NCI-H128 (cell line): ENCODE results near the gene NHERF1.

ENCODE experiments used
- DNase-seq: peaks from one replicate; lab custom pipeline; 2025; ENCODE audit not compliant: unreplicated experiment; lab: John Stamatoyannopoulos, UW

Gene NHERF1

DNA sequence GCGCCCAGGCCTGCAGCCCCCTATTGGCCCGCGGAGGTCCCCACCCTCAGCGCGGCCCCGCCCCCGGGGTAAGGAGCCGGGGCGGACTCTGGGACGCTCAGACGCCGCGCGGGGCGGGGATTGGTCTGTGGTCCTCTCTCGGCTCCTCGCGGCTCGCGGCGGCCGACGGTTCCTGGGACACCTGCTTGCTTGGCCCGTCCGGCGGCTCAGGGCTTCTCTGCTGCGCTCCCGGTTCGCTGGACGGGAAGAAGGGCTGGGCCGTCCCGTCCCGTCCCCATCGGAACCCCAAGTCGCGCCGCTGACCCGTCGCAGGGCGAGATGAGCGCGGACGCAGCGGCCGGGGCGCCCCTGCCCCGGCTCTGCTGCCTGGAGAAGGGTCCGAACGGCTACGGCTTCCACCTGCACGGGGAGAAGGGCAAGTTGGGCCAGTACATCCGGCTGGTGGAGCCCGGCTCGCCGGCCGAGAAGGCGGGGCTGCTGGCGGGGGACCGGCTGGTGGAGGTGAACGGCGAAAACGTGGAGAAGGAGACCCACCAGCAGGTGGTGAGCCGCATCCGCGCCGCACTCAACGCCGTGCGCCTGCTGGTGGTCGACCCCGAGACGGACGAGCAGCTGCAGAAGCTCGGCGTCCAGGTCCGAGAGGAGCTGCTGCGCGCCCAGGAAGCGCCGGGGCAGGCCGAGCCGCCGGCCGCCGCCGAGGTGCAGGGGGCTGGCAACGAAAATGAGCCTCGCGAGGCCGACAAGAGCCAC is at the start of gene NHERF1:
Gene NHERF1 (plus strand): TSS at position 100 of the 750 bp plus-strand sequence. CDS start 219 bp downstream, at position 319.
- DNase-seq: peak; percentile 74

DNA sequence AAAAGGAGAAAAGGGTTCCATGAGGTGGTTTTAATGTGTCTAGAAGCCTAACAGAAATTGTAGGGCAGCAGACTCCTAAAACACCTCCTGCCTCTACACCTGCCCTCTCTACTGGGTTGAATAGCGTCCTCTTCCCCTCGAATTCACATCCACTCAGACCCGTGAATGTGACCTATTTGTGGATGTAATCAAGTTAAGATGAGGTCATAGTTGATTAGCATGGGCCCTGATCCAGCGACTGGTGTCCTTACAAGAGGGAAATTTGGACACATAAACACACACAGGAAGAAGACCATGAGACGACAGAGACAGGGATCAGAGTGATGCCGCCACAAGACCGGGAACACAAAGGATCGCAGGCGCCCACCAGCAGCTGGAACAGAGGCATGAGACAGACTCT is 49.2 kb upstream of the NHERF1 start:
- no peak for DNase-seq

DNA sequence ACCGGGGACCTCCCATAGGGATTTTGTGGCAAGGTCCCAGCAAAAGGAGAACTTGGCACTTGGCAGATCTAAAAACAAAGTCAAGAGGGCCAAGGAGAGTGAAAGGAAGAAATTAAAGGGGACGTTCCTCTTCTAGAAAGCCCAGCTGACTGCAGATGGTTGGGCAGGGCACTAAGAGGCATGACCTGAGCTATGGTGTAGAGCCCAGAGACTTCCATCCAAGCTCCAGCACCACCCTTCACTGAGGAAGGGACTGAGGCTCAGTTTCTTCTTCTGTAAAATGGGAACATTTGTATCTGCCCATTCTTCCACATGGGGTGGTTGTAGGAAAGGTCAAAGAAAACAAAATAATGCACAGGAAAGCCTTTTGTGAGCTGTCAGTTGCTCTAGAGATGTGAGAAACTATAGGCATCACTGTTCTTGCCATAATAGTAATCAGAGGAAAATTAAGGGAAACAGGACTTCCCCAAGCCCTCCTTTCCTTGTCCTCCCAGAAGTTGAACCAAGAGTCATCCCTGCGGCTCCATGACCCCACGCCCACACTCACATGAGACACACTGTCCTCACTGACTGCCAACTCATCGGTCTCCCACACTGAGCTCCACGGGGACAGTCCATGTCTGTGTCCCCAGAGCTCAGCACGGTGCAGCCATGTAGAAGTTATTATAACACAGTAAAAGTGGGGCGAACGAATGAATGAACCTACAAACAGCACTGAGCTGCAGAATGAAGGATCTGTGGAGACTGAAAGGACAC is 46.1 kb upstream of the NHERF1 start:
- no peak for DNase-seq

DNA sequence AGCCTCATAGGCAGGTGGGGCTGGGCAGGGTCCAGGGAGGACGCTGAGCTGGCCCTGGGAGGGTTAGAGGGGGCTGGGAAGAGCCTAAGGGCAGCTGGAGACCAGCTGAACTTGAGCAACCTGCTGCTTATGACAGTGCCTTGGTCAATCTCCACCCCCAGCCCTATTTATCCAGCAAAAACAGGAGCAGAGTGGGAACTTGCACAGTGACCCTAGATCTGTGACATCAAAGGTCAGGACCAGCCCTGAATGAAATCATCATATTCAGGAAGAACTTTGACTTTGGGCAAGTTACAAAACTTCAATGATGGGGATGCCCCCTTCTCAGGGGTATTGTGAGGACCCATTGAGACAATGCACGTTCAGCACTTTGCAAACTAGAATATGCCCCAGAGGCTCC is 45.1 kb upstream of the NHERF1 start:
- no peak for DNase-seq

DNA sequence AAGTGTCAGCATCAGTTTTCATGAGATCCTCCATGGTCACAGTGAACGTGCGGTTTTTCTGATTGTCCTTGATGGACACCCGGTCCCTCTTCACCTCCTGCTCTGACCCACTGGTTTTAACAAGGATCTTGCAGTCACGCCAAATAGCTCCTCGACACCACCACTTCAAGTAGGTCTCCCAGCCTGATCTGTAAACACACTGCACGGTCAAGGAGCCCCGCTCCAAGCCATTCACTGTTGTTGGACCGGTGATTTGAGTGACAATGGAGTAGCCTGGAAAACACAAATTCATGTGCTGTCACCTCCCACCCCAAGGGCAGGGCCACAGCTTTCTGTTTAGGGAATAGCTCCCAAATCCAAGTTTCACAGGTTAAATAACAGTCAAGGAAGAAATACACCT is 43.9 kb upstream of the NHERF1 start:
- no peak for DNase-seq

DNA sequence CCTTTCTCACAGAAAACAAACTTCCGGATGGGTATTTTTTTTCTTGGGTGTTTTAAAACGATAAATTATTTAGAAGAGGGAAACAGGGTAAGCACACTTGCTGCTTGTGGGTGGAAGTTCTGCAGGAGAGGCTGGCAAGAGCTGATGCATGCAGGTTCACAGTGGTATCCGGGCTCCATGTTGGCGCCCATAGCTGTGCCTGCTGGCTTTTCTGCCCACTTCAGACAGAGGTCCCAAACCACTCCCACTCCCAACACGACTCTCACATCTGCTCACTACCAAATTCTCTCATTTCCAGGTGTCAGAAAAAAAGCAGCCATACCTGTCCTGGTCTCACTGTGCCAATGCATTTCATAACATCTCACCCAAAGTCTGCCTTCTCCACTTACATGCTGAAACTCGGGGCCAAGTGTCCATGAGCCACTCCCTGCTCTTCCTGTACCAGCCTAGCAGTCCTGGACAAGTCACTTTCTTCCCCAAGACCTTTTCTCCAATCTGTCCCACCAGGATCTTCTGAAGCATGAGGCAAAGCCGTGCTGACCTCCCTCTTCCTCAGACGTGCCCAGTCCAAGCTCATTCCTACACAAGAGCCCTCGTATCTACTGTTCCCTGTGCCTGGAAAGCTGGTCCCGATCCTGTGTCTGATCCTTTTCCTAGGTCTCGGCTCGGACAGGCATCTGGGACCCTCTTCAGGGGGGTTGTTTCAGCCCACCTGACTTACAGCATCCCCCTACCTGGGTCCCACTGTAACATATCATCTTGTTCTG is 37.2 kb upstream of the NHERF1 start:
- DNase-seq: no peak

DNA sequence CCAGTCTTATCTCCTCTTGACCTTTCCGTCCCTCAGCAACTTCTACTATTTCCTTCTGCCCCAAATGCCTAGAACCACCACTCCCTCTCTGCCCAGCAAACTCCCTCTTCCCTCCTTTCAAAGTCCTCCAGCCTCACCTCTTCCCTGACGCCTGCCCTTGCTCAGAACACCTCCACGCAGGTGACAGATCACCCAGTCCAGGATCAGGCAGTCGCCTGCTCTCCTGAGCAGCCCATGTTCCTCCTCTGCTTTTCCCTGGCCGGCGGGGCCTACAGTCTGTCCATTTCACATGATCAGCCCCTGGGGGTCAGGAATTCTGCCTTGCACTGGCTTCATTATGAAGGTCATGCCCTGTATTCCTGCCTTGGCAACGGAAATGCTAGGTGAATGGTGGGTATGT is 36.1 kb upstream of the NHERF1 start:
- DNase-seq: no peak

DNA sequence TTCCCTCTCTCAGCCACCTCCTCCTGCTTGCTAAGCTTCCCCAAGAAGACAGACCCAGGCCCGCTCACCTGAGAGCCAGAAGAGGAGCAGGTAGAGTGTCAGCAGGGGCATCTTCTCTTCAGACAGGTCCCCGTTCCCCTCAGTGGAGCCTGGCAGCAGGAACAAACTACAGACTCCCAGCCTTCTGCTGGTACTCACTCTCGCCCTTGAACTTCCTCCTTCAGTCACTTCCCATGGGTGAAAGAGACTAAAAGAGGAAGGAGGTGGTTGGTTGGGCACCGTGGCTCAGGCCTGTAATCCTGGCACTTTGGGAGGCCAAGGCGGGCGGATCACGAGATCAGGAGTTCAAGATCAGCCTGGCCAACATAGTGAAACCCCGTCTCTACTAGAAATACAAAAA is 35.7 kb upstream of the NHERF1 start, which contains the start of gene CD300LF:
Gene CD300LF (minus strand): TSS at position 168 of the 400 bp plus-strand sequence. CDS start 57 bp downstream, at position 111.
- no peak for DNase-seq

DNA sequence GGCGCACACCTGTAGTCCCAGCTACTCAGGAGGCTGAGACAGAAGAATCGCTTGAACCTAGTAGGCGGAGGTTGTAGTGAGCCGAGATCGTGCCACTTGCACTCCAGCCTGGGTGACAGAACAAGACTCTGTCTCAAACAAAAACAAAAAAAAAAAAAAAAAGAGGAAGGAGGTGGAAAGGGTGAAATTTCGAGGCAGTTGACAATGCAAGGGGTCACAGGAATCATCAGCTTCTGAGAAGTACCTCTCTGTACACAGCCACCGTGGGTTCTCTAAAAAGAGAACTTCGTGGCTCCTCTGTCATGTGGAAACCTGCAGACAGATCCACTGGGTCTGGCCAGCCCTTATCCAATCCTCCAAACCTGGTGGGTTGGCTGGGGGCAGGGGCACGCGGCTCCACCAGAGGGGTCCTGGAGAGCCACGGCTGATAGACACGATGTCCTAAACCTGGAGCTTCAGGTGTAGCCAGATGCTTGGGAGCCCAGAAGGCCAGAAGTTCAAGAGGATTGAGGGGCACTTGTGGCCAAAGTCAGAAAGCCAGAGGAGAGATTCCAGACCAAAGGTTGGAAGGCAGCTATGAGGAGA is 35.2 kb upstream of the NHERF1 start:
- DNase-seq: no peak

DNA sequence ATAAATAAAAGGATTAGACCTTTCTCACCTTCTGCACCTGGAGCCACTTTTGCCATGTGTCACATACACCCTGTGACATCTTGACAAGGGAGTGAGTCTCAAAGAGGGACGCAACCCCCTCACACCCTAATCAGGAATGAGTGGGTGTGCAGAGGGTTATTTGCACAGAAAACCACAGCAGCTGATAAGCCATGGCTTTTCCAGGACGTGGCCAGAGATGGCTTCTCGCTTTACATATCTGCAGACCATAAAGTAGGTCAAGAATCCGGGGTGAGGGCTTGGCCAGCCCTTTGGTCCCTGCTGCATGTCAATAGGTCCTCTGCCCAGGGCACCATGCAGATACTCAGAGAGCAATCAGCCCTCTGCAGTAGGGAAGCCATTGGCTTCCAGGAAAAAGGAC is 33.3 kb upstream of the NHERF1 start:
- no peak for DNase-seq

DNA sequence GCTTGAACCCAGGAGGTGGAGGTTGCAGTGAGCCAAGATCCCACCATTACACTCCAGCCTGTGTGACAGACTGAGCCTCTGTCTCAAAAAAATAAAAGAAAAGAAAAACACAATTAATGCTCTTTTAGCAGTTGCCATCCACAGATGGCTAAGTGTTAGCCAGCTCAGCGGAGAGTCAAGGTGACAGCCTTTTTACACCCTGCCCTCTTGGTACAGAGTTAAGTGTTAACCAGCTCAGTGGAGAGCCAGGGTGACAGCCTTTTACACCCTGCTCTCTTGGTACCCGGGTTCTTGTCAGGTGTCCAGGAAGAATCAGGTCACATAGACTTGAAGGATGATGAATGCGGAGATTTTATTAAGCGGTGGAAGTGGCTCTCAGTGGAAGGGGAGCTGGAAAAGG is 27.9 kb upstream of the NHERF1 start:
- no peak for DNase-seq

DNA sequence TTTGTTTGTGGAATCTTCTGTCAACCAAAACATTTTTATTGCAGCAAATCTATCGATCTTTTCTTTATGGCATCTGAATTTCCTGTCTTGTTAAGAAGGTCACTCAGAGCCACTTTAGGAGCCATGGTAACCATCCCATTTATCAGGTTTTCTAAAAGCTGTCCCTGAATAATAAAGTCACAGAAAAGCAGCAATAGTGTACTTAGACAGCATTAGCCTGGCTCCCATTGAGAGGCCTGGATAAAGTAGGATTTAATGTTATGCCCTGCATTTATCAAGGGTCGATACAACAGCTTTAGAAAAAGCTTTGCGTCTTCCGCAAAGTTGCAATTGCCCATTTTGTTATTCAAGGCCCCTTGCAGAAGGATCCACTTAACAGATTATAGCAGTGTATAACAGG is 25.6 kb upstream of the NHERF1 start:
- DNase-seq: no peak

DNA sequence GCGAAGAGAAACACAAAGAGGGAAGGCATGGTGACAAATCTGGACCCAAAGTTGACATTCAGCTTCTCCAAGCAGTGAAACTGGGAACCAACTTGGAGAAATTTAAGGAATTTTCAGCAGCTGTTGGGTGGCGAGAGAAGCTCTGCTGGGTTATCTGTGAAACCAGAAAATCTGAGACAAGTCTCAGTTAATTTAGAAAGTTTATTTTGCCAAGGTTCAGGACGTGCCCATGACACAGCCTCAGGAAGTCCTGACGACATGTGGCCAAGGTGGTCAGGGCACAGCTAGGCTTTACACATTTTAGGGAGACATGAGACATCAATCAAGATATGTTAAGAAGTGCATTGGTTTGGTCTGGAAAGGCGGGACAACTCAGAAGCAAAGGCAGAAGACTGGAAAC is 24.5 kb upstream of the NHERF1 start:
- DNase-seq: no peak

DNA sequence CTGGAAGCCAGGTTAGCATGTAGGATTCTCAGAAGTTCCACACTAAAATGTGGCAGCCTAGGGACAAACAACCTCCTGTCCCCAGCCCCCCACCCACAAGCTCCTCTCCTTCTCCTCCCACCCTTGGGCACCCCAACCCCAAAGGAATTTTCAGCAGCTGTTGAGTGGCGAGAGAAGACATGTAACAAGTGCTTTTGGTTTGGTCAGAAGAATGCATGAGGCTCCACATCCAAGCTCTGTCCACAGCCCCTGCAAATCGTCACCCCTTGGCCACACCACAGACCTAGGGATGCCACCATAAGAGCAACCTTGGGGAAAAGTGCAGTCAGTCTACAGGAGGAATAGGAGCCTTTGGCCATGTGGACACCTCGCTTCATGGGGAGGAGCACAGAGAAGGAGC is 23.3 kb upstream of the NHERF1 start:
- no peak for DNase-seq

DNA sequence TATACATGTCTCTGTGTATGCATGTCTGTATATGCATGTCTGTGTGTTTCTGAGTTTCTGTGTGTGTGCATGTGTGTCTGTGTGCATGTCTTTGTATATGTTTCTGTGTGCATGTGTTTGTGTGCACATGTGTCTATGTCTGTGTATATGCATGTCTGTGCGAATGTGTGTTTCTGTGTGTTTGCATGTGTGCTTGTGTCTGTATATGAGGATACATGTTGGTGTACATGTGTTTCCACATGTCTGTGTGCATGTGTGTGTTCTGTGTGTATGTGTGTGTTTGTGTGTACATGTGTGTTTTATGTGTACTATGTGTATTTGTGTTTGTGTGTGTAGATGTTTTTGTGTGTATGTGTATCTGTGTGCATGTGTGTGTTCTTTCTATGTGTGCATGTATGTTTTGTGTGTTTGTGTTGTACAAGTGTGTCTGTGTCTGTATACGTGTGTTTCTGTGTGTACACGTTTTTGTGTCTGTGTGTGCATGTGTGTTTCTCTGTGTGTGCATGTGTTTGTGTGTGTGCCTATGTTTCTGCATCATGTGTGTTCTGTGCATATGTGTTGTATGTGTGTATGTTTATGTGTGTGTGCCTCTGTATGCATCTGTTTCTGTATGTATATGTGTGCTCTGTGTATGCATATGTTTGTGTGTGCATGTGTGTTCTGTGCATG is 20.3 kb upstream of the NHERF1 start:
- DNase-seq: no peak

DNA sequence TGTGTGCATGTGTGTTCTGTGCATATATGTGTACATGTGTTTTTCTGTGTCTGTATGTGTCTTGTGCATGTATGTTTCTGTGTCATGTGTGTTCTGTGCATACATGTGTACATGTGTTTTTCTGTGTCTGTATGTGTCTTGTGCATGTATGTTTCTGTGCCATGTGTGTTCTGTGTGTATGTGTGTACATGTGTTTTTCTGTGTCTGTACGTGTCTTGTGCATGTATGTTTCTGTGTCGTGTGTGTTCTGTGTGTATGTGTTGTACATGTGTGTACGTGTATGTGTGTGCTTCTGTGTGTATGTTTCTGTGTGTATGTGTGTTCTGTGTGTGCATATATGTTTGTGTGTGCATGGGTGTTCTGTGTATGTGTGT is 19.7 kb upstream of the NHERF1 start:
- no peak for DNase-seq

DNA sequence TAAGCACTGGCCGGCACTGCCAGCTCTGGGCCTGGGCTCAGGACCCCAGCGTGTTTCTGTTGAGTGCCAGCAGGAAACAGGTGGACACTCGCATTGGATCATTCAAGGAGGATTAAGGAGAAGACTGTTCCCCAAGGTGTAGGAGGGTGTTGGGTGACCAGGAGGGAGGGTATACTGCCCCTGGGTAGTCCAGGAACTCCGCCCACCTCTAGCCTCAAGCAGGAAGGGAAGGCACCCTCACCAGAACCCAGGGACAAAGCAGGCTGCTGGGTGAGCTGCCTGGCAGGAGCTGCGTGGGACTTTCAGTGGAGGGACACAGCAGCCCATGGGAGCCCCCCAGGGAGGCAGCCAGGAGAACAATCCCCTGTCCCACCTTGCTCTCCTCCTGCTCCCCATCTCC is 19.1 kb upstream of the NHERF1 start:
- no peak for DNase-seq

DNA sequence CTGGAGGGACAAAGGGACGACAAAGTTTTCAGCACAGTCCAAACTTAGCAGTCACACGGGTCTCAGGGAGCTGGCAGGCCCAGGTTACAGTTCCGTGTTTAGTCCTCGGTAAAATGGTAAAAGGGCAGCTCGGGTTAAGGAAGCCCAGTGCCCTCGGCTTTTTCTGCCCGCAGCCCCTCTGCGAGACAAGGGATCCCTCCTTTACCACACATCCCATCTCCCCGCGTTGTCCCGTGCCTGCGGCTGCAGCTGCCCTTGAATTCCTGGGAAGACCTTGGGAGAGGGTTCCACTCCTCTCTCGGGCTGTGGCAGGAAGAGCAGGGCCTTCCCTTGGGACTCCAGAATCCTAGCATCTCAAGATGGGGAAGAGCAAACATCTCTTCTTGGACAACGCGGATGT is 18.6 kb upstream of the NHERF1 start:
- no peak for DNase-seq

DNA sequence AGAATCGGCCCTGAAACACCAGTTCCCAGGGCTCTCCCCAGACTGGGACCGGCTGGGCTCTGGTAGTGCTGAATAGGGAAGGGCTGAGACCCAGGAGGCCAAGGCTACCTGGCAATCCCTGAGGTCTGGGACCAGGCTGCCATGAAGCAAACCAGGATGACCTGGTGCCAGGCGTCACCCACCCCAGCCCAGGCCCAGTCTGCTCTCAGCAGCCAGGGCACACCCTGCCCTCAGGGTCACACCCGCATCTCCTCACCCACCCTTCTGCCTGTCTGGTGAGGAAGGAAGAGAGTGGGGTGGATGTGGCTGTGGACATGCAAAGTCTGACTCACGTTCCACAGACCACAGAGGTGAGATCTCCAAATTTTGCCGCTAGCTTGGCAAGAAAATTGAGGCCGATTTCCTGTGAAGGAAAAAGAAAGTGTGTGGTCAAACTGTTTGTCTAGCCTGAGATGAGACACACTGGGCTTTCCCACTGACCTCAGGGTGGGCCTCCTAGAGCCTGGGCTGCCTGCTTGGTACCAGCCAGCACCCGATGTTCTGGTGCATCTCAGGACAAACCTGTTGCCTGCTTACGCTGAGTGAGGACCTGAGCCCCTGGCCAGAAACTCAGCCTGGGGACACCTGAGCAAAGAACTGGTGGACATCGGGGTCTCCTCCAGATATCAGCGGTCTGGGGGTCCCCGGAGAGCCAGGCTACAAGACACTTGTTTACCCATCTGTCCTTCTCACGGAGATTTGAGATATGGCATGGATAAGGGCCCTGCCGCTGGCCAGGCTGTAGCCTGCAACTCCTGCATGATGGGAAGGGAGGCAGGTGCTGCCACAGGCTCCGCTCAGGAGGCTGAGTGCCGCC is 17.7 kb upstream of the NHERF1 start:
- no peak for DNase-seq

DNA sequence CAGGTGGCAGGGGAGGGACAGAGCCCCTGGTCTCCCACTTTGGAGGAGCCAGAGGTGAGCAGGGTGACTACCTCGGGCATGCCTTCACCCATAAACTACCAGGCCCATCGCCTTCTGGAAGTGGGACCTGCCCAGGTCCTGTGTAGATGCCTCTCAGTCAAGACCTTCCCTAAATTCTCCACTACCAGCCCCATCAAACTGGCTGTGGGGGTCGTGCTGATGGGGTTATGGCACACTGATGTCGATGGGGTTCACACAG is 17.2 kb upstream of the NHERF1 start:
- no peak for DNase-seq
